Ascending aorta (tissue), 2 donors: Measurements from ENCODE around the gene FYN. TPM values are rescaled to one million over a fixed set of nuclear protein-coding genes. Genes with fewer than 3 reads are reported as not detected.

ENCODE experiments used
- DNase-seq, 2 donors: peaks; one replicate each; pipeline ENCODE4 v3.0.0-alpha.2; 2019; ENCODE audit warnings: low spot score in 2 of 2
- H3K27ac ChIP-seq, 2 donors: fragments of 200-600 bp; sonication (generic); one replicate each; pipeline ENCODE4 v1.5.1; 2016 to 2017; ENCODE audit warnings: mild to moderate bottlenecking in 1 of 2
- H3K27me3 ChIP-seq: fragments of 200-600 bp; sonication (generic); one replicate; pipeline ENCODE4 v1.5.1; 2017
- H3K36me3 ChIP-seq, 2 donors: fragments of 200-600 bp; sonication (generic); one replicate each; pipeline ENCODE4 v1.5.1; 2016
- H3K4me1 ChIP-seq, 2 donors: fragments of 200-600 bp; sonication (generic); one replicate each; pipeline ENCODE4 v1.5.1; 2016 to 2017; ENCODE audit warnings: mild to moderate bottlenecking in 1 of 2
- H3K4me3 ChIP-seq, 2 donors: fragments of 200-600 bp; sonication (generic); one replicate each; pipeline ENCODE4 v1.5.1; 2016 to 2017; ENCODE audit warnings: mild to moderate bottlenecking in 1 of 2
- H3K9me3 ChIP-seq, 2 donors: fragments of 200-600 bp; sonication (generic); one replicate each; pipeline ENCODE4 v1.5.1; 2016
- intact Hi-C: fragments of 100-400 bp; cut with DNase I; formaldehyde crosslinking; loops from one replicate; pipeline ENCODE4 v1.15.1; 2023
- total RNA-seq: library from RNA; depleted of rRNA; stranded (reverse); fragments of >200 nt; gene quantifications from one replicate; pipeline ENCODE4 v1.1.0, GENCODE V29; 2016
- TF ChIP-seq, protein P1 (sequence below), 3 experiments: fragments of 200-600 bp in 2 of 3; fragments of 450-650 bp in 1 of 3; sonication (generic) in 2 of 3; IDR thresholded peaks; one replicate each; pipeline ENCODE4 v1.5.1; 2016 to 2019; ENCODE audit warnings: antibody characterized with exemption in 3 of 3, mild to moderate bottlenecking in 1 of 3, moderate library complexity in 1 of 3

The FYN gene
- total RNA-seq, 1 donor from 2014 or later = 141 TPM

DNA sequence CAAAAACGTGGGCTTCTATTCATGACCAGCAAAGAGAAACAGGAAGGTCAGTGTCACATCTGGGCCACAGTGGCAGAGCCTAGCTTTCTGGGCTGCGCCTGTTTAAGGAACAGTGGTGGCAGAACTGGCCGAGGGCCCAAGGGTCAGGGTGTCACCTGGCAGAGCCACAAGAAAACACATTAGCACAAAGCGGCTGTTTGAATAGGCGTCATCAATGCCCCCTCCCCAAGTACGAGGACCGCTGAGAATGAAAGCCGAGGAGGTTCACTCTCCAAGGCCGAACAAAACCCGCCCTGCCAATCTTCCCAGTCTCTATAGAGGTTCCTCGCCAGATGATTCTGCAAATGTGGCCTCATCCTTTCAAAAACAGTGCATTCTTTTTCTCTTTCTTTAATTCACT, 142.4 kb downstream of the FYN start:
- Histone ChIP-seq H3K4me3 (no peak overlapping the region), H3K27ac (peak overlapping the region in 1 of 2 donors; percentile 3), H3K36me3 (peaks cover 0 to 4% of the 10 kb centered on the region in 2 donors), H3K4me1 (no peaks in the 10 kb centered on the region), H3K9me3 (peaks cover 6 to 9% of the 10 kb centered on the region in 2 donors), H3K27me3 (no peaks in the 10 kb centered on the region)
- TF ChIP-seq, protein P1, sequence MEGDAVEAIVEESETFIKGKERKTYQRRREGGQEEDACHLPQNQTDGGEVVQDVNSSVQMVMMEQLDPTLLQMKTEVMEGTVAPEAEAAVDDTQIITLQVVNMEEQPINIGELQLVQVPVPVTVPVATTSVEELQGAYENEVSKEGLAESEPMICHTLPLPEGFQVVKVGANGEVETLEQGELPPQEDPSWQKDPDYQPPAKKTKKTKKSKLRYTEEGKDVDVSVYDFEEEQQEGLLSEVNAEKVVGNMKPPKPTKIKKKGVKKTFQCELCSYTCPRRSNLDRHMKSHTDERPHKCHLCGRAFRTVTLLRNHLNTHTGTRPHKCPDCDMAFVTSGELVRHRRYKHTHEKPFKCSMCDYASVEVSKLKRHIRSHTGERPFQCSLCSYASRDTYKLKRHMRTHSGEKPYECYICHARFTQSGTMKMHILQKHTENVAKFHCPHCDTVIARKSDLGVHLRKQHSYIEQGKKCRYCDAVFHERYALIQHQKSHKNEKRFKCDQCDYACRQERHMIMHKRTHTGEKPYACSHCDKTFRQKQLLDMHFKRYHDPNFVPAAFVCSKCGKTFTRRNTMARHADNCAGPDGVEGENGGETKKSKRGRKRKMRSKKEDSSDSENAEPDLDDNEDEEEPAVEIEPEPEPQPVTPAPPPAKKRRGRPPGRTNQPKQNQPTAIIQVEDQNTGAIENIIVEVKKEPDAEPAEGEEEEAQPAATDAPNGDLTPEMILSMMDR (IDR thresholded peaks at IDR 0.05) = no peak
- DNase-seq = no peak
- intact Hi-C loops = no loop called here

DNA sequence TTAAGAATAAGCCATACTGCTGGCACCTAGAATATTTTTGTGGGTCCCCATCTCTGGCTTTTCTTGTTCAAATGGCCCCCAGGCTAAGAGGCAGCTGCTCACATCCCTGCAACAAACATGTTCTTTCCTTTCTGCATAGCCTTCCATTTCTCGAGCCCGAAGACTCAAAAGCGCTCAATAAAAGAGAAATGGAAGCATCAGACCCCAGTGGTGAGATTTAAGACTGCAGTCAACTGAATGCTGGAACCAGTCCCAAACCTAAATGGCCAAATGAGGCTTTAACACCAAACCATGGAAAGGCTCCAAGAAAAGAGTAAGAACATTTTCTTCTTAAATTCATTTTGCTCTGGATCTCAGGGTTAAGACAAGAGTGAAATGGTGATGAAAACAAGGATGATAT, 145.4 kb downstream of the FYN start:
- Histone ChIP-seq H3K36me3 (no peaks in the 10 kb centered on the region), H3K9me3 (peaks cover 6 to 7% of the 10 kb centered on the region in 2 donors), H3K4me1 (peaks cover 0 to 7% of the 10 kb centered on the region in 2 donors), H3K27ac (no peak overlapping the region), H3K4me3 (no peak overlapping the region), H3K27me3 (no peaks in the 10 kb centered on the region)
- no peak for DNase-seq
- TF ChIP-seq, protein P1 (IDR thresholded peaks at IDR 0.05) = peak in 1 of 3 experiments; percentile 34
- intact Hi-C loops = no loop called here

DNA sequence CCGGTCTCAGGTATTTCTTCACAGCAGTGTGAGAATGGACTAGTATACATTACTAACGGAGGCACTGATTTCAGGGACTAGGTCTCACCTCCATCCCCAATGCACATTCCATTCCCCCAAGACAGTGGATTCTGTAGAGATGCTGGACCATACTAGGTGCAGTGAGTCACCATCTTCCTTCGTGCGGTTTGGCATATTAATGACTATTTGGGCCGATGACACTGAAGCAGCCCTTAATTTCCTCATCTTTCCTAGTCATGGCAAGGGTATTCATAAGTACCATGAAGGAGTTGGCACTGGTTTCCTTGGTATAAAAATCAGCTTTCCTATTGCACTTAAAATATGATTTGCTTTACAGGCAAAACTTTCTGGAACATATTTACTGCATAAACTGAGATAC, 146.2 kb downstream of the FYN start:
- TF ChIP-seq, protein P1 (IDR thresholded peaks at IDR 0.05) = no peak
- Histone ChIP-seq H3K4me3 (no peak overlapping the region), H3K4me1 (peaks cover 0 to 7% of the 10 kb centered on the region in 2 donors), H3K36me3 (no peaks in the 10 kb centered on the region), H3K9me3 (no peaks in the 10 kb centered on the region), H3K27me3 (no peaks in the 10 kb centered on the region), H3K27ac (no peak overlapping the region)
- DNase-seq = no peak
- intact Hi-C loops = no loop called here

DNA sequence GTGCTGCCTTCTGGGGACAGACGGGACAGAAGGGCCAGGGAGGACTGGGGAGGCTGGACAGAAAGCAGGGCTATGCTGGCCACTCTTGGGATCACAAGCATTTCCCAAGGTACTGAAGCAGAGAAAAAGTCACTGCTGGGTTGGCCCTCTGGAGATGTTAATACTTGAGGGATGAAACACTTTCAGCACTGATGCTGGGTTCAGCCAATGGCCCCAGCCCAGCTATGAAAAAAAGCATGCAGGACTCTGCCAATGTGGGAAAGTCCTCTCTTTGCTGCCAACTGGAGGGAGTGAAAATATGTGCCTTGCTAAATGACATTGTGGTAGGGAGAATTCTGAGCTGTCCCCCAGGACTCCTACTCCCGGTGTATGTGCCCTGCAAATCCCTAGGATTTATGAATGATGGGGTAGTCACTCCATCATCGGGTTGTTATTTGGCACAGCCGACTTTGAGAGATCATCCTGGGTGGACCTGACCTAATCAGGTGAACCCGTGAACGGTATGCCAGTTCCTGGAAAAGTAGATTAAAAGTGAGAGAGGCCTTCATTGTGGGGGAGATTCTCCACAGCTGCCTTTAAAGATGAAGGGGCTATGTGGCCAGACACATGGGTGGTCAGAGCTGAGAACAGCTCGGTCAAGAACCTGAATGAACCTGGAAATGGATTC, 147.7 kb downstream of the FYN start:
- DNase-seq = peak in 1 of 2 donors; percentile 78
- peaks cover 0 to 7% of the 10 kb centered on the region in 2 donors for H3K4me1 ChIP-seq
- TF ChIP-seq, protein P1 (IDR thresholded peaks at IDR 0.05) = no peak
- no peak overlapping the region for H3K27ac ChIP-seq
- no peaks in the 10 kb centered on the region for H3K27me3 ChIP-seq
- H3K9me3 ChIP-seq = no peaks in the 10 kb centered on the region
- H3K36me3 ChIP-seq = no peaks in the 10 kb centered on the region
- H3K4me3 ChIP-seq = no peak overlapping the region
- intact Hi-C loops = no loop called here

DNA sequence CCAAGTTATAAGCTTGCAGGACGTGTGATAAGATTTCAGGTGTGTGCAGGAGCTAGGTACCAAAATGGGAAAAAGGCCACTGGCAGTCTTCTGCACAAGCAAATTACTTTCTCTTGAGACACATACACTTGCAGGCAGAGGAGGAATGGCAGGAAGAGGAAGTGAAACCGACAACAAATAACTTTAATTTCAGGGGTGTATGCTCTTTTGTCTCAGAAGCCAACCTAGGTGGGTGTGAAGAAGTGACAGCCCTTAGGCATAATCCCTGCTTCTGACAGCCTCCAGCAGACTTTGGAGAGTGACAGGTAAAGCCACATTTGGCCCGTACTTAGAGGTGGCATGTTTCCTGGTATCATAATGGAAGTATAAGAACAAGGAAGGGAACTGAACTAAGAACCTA, 148.7 kb downstream of the FYN start:
- H3K36me3 ChIP-seq = no peaks in the 10 kb centered on the region
- TF ChIP-seq, protein P1 (IDR thresholded peaks at IDR 0.05) = no peak
- no peaks in the 10 kb centered on the region for H3K27me3 ChIP-seq
- peak overlapping the region in 1 of 2 donors; percentile 25 for H3K27ac ChIP-seq
- no peak overlapping the region for H3K4me3 ChIP-seq
- intact Hi-C loops = no loop called here
- H3K9me3 ChIP-seq = no peaks in the 10 kb centered on the region
- no peak for DNase-seq
- peaks cover 0 to 7% of the 10 kb centered on the region in 2 donors for H3K4me1 ChIP-seq
